Liver (tissue), 9 donors: ENCODE data around the gene SYNJ2. TPM values are rescaled to one million over a fixed set of nuclear protein-coding genes. Genes with fewer than 3 reads are reported as not detected.
"Not testable (repeated sequence)": the region's sequence is repeated elsewhere in the genome, so short reads cannot be mapped to it uniquely, and the experiment has no call there.

Source experiments
- DNase-seq: peaks from one replicate; pipeline ENCODE4 v3.0.0-alpha.2; 2017; ENCODE audit warnings: low spot score
- H3K27ac ChIP-seq, 2 donors: one replicate each; pipeline ENCODE4 v1.7.0; 2013; ENCODE audit warnings: inconsistent platforms in 2 of 2, low read length in 2 of 2, control low read depth in 1 of 2, low read depth in 1 of 2, mild to moderate bottlenecking in 1 of 2
- H3K27me3 ChIP-seq, 4 donors: one replicate each; pipeline versions ENCODE4 v1.6.1 to v1.7.0; 2013; ENCODE audit warnings: low read length in 3 of 4, inconsistent platforms in 1 of 4, mild to moderate bottlenecking in 1 of 4, moderate library complexity in 1 of 4; ENCODE audit not compliant: control insufficient read depth in 4 of 4, insufficient read depth in 4 of 4
- H3K36me3 ChIP-seq, 4 donors: one replicate each; pipeline versions ENCODE4 v1.6.1 to v1.7.0; 2013; ENCODE audit warnings: low read length in 3 of 4, mild to moderate bottlenecking in 3 of 4, low read depth in 1 of 4, moderate library complexity in 1 of 4; ENCODE audit not compliant: control insufficient read depth in 4 of 4, insufficient read depth in 3 of 4
- H3K4me1 ChIP-seq, 4 donors: one replicate each; pipeline versions ENCODE4 v1.6.1 to v1.7.0; 2013; ENCODE audit warnings: low read length in 3 of 4, mild to moderate bottlenecking in 3 of 4, moderate library complexity in 1 of 4; ENCODE audit not compliant: control insufficient read depth in 4 of 4, insufficient read depth in 4 of 4
- H3K4me3 ChIP-seq, 3 donors: one replicate each; pipeline versions ENCODE4 v1.6.1 to v1.7.0; 2013; ENCODE audit warnings: low read length in 3 of 3, control low read depth in 1 of 3, low read depth in 1 of 3, mild to moderate bottlenecking in 1 of 3
- H3K9ac ChIP-seq, 2 donors: one replicate each; pipeline ENCODE4 v1.7.0; 2013; ENCODE audit warnings: low read length in 2 of 2, mild to moderate bottlenecking in 2 of 2, moderate library complexity in 2 of 2, control low read depth in 1 of 2, low read depth in 1 of 2
- H3K9me3 ChIP-seq, 4 donors: one replicate each; pipeline versions ENCODE4 v1.6.1 to v1.7.0; 2013; ENCODE audit warnings: low read length in 3 of 4; ENCODE audit not compliant: control insufficient read depth in 4 of 4
- ATF3 ChIP-seq: IDR thresholded peaks from 2 replicates; pipeline ENCODE4 v1.6.1; 2016; ENCODE audit warnings: antibody characterized with exemption
- CTCF ChIP-seq: fragments of 150-350 bp; IDR thresholded peaks from 2 replicates; pipeline ENCODE4 v1.5.1; 2017; ENCODE audit warnings: improper control_type of control experiment, low read depth, low read length; ENCODE audit not compliant: missing input control
- EGR1 ChIP-seq, 2 donors: IDR thresholded peaks; 2 replicates each; pipeline ENCODE4 v1.6.1; 2016 to 2018; ENCODE audit warnings: antibody characterized with exemption in 2 of 2, low read depth in 2 of 2
- FOXA1 ChIP-seq: IDR thresholded peaks from 2 replicates; pipeline ENCODE4 v1.6.1; 2016; ENCODE audit warnings: antibody characterized with exemption
- FOXA2 ChIP-seq: IDR thresholded peaks from 2 replicates; pipeline ENCODE4 v1.6.1; 2016; ENCODE audit warnings: antibody characterized with exemption
- GABPA ChIP-seq, 2 donors: IDR thresholded peaks in 1 of 2; conservative IDR thresholded peaks in 1 of 2; 2 replicates each; pipeline ENCODE4 v1.6.1; 2016; ENCODE audit warnings: antibody characterized with exemption in 2 of 2, mild to moderate bottlenecking in 1 of 2, moderate library complexity in 1 of 2
- HNF4A ChIP-seq, 2 donors: conservative IDR thresholded peaks; 2 replicates each; pipeline ENCODE4 v1.6.1; 2016; ENCODE audit warnings: antibody characterized with exemption in 2 of 2, mild to moderate bottlenecking in 2 of 2
- HNF4G ChIP-seq: IDR thresholded peaks from 2 replicates; pipeline ENCODE4 v1.6.1; 2016; ENCODE audit warnings: antibody characterized with exemption
- JUND ChIP-seq, 2 donors: IDR thresholded peaks; 2 replicates each; pipeline ENCODE4 v1.6.1; 2016; ENCODE audit warnings: antibody characterized with exemption in 2 of 2
- MAX ChIP-seq: IDR thresholded peaks from 2 replicates; pipeline ENCODE4 v1.6.1; 2016; ENCODE audit warnings: antibody characterized with exemption
- NR2F2 ChIP-seq: IDR thresholded peaks from 2 replicates; pipeline ENCODE4 v1.6.1; 2016; ENCODE audit warnings: antibody characterized with exemption
- RAD21 ChIP-seq, 2 donors: IDR thresholded peaks; 2 replicates each; pipeline ENCODE4 v1.6.1; 2016; ENCODE audit warnings: antibody characterized with exemption in 2 of 2, mild to moderate bottlenecking in 2 of 2
- REST ChIP-seq: IDR thresholded peaks from 2 replicates; pipeline ENCODE4 v1.6.1; 2016; ENCODE audit warnings: antibody characterized with exemption, mild to moderate bottlenecking
- RXRA ChIP-seq, 2 donors: IDR thresholded peaks; 2 replicates each; pipeline ENCODE4 v1.6.1; 2017 to 2018; ENCODE audit warnings: antibody characterized with exemption in 2 of 2, mild to moderate bottlenecking in 1 of 2
- SP1 ChIP-seq: IDR thresholded peaks from 2 replicates; pipeline ENCODE4 v1.6.1; 2018; ENCODE audit warnings: antibody characterized with exemption, mild to moderate bottlenecking
- TAF1 ChIP-seq: conservative IDR thresholded peaks from 2 replicates; pipeline ENCODE4 v1.6.1; 2016; ENCODE audit warnings: antibody characterized with exemption, mild to moderate bottlenecking
- YY1 ChIP-seq: IDR thresholded peaks from 2 replicates; pipeline ENCODE4 v1.6.1; 2016; ENCODE audit warnings: antibody characterized with exemption, mild to moderate bottlenecking
- ZBTB33 ChIP-seq: IDR thresholded peaks from 2 replicates; pipeline ENCODE4 v1.6.1; 2016; ENCODE audit warnings: antibody characterized with exemption
- WGBS: extraction: QIAGEN DNeasy Blood & Tissue Kit; methylation state at CpG from one replicate; pipeline ENCODE4 v1.1.7; 2013; 5-methylcytosine and 5-hydroxymethylcytosine counted together
- polyA plus RNA-seq, 2 donors: library from polyadenylated mRNA; stranded (reverse) in 1 of 2; unstranded in 1 of 2; fragments of 200-250 nt in 1 of 2; fragments of >200 nt in 1 of 2; fragmentation: Nextera tagmentation in 1 of 2; extraction: Ambion mirVana in 1 of 2; gene quantifications; one replicate each; pipeline versions ENCODE4 v1.2.1 to v1.2.3, GENCODE V29; 2013 to 2015
- total RNA-seq, 2 donors: library from RNA; depleted of rRNA; stranded (reverse); fragments of >200 nt; gene quantifications; one replicate each; pipeline ENCODE4 v1.2.3, GENCODE V29; 2014
- donor health status: healthy.
- donor health status: healthy.
- donor health status: healthy.
- donor health status: healthy.
- donor health status: healthy.

SYNJ2 gene
- total and polyA plus RNA-seq, 4 donors = 2.4 to 8.9 (median 3.2) TPM

- 85% methylated on average over 8 of the region's 8 CpGs for WGBS
- Histone ChIP-seq H3K27ac (no peak overlapping the region), H3K9me3 (no peaks in the 10 kb centered on the region), H3K4me1 (no peaks in the 10 kb centered on the region), H3K27me3 (no peaks in the 10 kb centered on the region), H3K36me3 (no peaks in the 10 kb centered on the region), H3K4me3 (no peak overlapping the region), H3K9ac (no peak overlapping the region)
- no peak for TF ChIP-seq SP1
- TF ChIP-seq REST = no peak
- TF ChIP-seq MAX = no peak
- no peak for TF ChIP-seq FOXA2
- TF ChIP-seq ATF3 = no peak
- no peak for TF ChIP-seq HNF4G
- TF ChIP-seq RXRA (IDR thresholded peaks at IDR 0.05) = no peak
- no peak for TF ChIP-seq YY1
- no peak for TF ChIP-seq CTCF
- no peak for TF ChIP-seq RAD21 (IDR thresholded peaks at IDR 0.05)
- TF ChIP-seq GABPA (IDR thresholded peaks at IDR 0.05 in 1 of 2, conservative IDR thresholded peaks at IDR 0.05 in 1 of 2) = no peak
- no peak for TF ChIP-seq JUND (IDR thresholded peaks at IDR 0.05)
- no peak for TF ChIP-seq HNF4A (conservative IDR thresholded peaks at IDR 0.05)
- no peak for TF ChIP-seq ZBTB33
- TF ChIP-seq EGR1 (IDR thresholded peaks at IDR 0.05; ENCODE audit: low read depth in 2 of 2) = no peak
- no peak for TF ChIP-seq NR2F2
- no peak for TF ChIP-seq FOXA1
- no peak for TF ChIP-seq TAF1
- DNase-seq = no peak
Measured at GRCh38 chr6:157967486-157967885, 14.2 kb upstream of the SYNJ2 start.

GRCh38 chr6:157972177-157972576 is 9.5 kb upstream of the SYNJ2 start:
- H3K9me3 ChIP-seq, DNase-seq, H3K4me3 ChIP-seq, H3K27ac ChIP-seq, H3K27me3 ChIP-seq, H3K36me3 ChIP-seq, H3K9ac ChIP-seq, H3K4me1 ChIP-seq: not testable (repeated sequence)
- 87% methylated on average over 3 of the region's 3 CpGs for WGBS
